Prostate gland (tissue), 2 donors: ENCODE results near the gene TAPT1. TPM values are rescaled to one million over a fixed set of nuclear protein-coding genes. Genes with fewer than 3 reads are reported as not detected.

Source experiments
- DNase-seq: peaks from one replicate; pipeline ENCODE4 v3.0.0-alpha.2; 2019; ENCODE audit warnings: low spot score
- H3K27ac ChIP-seq, 2 donors: fragments of 200-600 bp; sonication (generic); 2 replicates each; pipeline ENCODE4 v1.5.1; 2017 to 2019
- H3K27me3 ChIP-seq: fragments of 200-600 bp; sonication (generic); replicated peaks from 2 replicates; pipeline ENCODE4 v1.5.1; 2019; ENCODE audit not compliant: insufficient read depth
- H3K36me3 ChIP-seq, 2 donors: fragments of 200-600 bp; sonication (generic); 1 replicate in 1 of 2; 2 replicates in 1 of 2; pipeline versions ENCODE4 v1.5.1 to v1.8.1; 2017 to 2019
- H3K4me1 ChIP-seq: fragments of 200-600 bp; sonication (generic); replicated peaks from 2 replicates; pipeline ENCODE4 v1.5.1; 2019
- H3K4me3 ChIP-seq, 2 donors: fragments of 200-600 bp; sonication (generic); 2 replicates each; pipeline ENCODE4 v1.5.1; 2017 to 2019
- H3K9me3 ChIP-seq: fragments of 200-600 bp; sonication (generic); 2 replicates; pipeline ENCODE4 v1.5.1; 2017
- CTCF ChIP-seq, 4 experiments: fragments of 200-600 bp in 2 of 4; fragments of 450-650 bp in 2 of 4; sonication (generic) in 2 of 4; IDR thresholded peaks; 1 replicate in 3 of 4; 2 replicates in 1 of 4; pipeline ENCODE4 v1.5.1; 2016 to 2019; ENCODE audit warnings: antibody characterized with exemption in 4 of 4, mild to moderate bottlenecking in 2 of 4, moderate library complexity in 2 of 4
- POLR2A ChIP-seq: fragments of 450-650 bp; IDR thresholded peaks from one replicate; pipeline ENCODE4 v1.6.1; 2016; ENCODE audit warnings: antibody characterized with exemption, mild to moderate bottlenecking
- POLR2AphosphoS5 ChIP-seq: sonication (generic); formaldehyde crosslinking; IDR thresholded peaks from one replicate; pipeline ENCODE4 v1.6.1; 2017; ENCODE audit warnings: antibody characterized with exemption
- WGBS: methylation state at CpG from one replicate; pipeline ENCODE4 v1.1.5; 2018; 5-methylcytosine and 5-hydroxymethylcytosine counted together
- intact Hi-C: fragments of 100-400 bp; cut with DNase I; formaldehyde crosslinking; loops from one replicate; pipeline ENCODE4 v1.14.2; 2022
- total RNA-seq, 2 donors: library from RNA; depleted of rRNA; stranded (reverse); fragments of >200 nt; gene quantifications; one replicate each; pipeline ENCODE4 v1.1.0, GENCODE V29; 2016

TAPT1 gene
- total RNA-seq, 2 donors from 2014 or later: 16.2 to 48.6 TPM

- no peak for TF ChIP-seq POLR2AphosphoS5
- no peak for TF ChIP-seq POLR2A
- TF ChIP-seq CTCF (IDR thresholded peaks at IDR 0.05): no peak
- no peaks in the 10 kb centered on the region for H3K27me3 ChIP-seq
- DNase-seq: no peak
- no peaks in the 10 kb centered on the region for H3K9me3 ChIP-seq
- H3K4me1 ChIP-seq: no peaks in the 10 kb centered on the region
- no peaks in the 10 kb centered on the region for H3K36me3 ChIP-seq
- peak overlapping the region; percentile 93 to 96 for H3K27ac ChIP-seq
- intact Hi-C loops: no loop called here
- peak overlapping the region; percentile 61 to 89 for H3K4me3 ChIP-seq
- WGBS: 3% methylated on average over 6 of the region's 6 CpGs
Measured at GRCh38 chr4:16225167-16225862, 956 bp downstream of the TAPT1 start.

- intact Hi-C loops: no loop called here
- Histone ChIP-seq H3K4me1 (no peaks in the 10 kb centered on the region), H3K36me3 (no peaks in the 10 kb centered on the region), H3K27me3 (no peaks in the 10 kb centered on the region), H3K27ac (no peak overlapping the region), H3K4me3 (peak overlapping the region in 1 of 2 donors; percentile 89), H3K9me3 (no peaks in the 10 kb centered on the region)
- TF ChIP-seq POLR2AphosphoS5: no peak
- TF ChIP-seq POLR2A: no peak
- no peak for DNase-seq
- 53% methylated on average over 6 of the region's 6 CpGs for WGBS
Measured at GRCh38 chr4:16224264-16225166, 1.8 kb downstream of the TAPT1 start.

GRCh38 chr4:16222957-16223527 lies 3.2 kb downstream of the TAPT1 start:
- intact Hi-C loops: no loop called here
- H3K4me3 ChIP-seq: no peak overlapping the region

GRCh38 chr4:16218950-16219349 lies 7.3 kb downstream of the TAPT1 start:
- H3K4me1 ChIP-seq: no peaks in the 10 kb centered on the region
- no peak overlapping the region for H3K4me3 ChIP-seq
- no peaks in the 10 kb centered on the region for H3K36me3 ChIP-seq
- H3K9me3 ChIP-seq: no peaks in the 10 kb centered on the region
- H3K27me3 ChIP-seq: no peaks in the 10 kb centered on the region
- H3K27ac ChIP-seq: no peak overlapping the region
- no peak for TF ChIP-seq CTCF (IDR thresholded peaks at IDR 0.05)
- no peak for TF ChIP-seq POLR2A
- no peak for TF ChIP-seq POLR2AphosphoS5
- DNase-seq: no peak
- intact Hi-C loops: no loop called here

More at GRCh38 chr4:16222957-16223527, 3.2 kb downstream of the TAPT1 start:
- no peaks in the 10 kb centered on the region for H3K36me3 ChIP-seq
- no peaks in the 10 kb centered on the region for H3K27me3 ChIP-seq
- DNase-seq: no peak
- H3K4me1 ChIP-seq: no peaks in the 10 kb centered on the region
- no peak for TF ChIP-seq POLR2AphosphoS5
- no peak for TF ChIP-seq POLR2A
- no peak for TF ChIP-seq CTCF (IDR thresholded peaks at IDR 0.05)
- no peaks in the 10 kb centered on the region for H3K9me3 ChIP-seq
- no peak overlapping the region for H3K27ac ChIP-seq

- no peaks in the 10 kb centered on the region for H3K27me3 ChIP-seq
- no peak for TF ChIP-seq POLR2A
- TF ChIP-seq POLR2AphosphoS5: no peak
- no peak for TF ChIP-seq CTCF (IDR thresholded peaks at IDR 0.05)
- no peaks in the 10 kb centered on the region for H3K9me3 ChIP-seq
- no peaks in the 10 kb centered on the region for H3K36me3 ChIP-seq
- DNase-seq: no peak
- intact Hi-C loops: no loop called here
- no peaks in the 10 kb centered on the region for H3K4me1 ChIP-seq
- H3K27ac ChIP-seq: no peak overlapping the region
- 85% methylated on average over 6 of the region's 6 CpGs for WGBS
- H3K4me3 ChIP-seq: no peak overlapping the region
Measured at GRCh38 chr4:16217300-16218051, 8.8 kb downstream of the TAPT1 start.
